Spleen (tissue), 11 donors: ENCODE results near the gene FBXO40. TPM values are rescaled to one million over a fixed set of nuclear protein-coding genes. Genes with fewer than 3 reads are reported as not detected.
A peak's percentile ranks its signal among the peaks of the same experiment; 100 is the strongest.

ENCODE experiments used
- DNase-seq: peaks from one replicate; pipeline ENCODE4 v3.0.0-alpha.2; 2020
- H3K27ac ChIP-seq, 8 donors: fragments of 200-600 bp; sonication (generic) in 7 of 8; 1 replicate in 4 of 8; 2 replicates in 4 of 8; pipeline versions ENCODE4 v1.5.0 to v1.8.0; 2016 to 2021; ENCODE audit warnings: inconsistent platforms in 4 of 8, mild to moderate bottlenecking in 4 of 8, moderate library complexity in 1 of 8
- H3K27me3 ChIP-seq, 7 donors: fragments of 200-600 bp; sonication (generic) in 6 of 7; replicated peaks in 1 of 7; 1 replicate in 4 of 7; 2 replicates in 3 of 7; pipeline versions ENCODE4 v1.5.0 to v1.8.0; 2016 to 2021; ENCODE audit warnings: inconsistent platforms in 3 of 7, mild to moderate bottlenecking in 1 of 7
- H3K36me3 ChIP-seq, 6 donors: fragments of 200-600 bp; sonication (generic) in 5 of 6; 1 replicate in 4 of 6; 2 replicates in 2 of 6; pipeline versions ENCODE4 v1.5.0 to v1.8.0; 2016 to 2021; ENCODE audit warnings: inconsistent platforms in 2 of 6
- H3K4me1 ChIP-seq, 6 donors: fragments of 200-600 bp; sonication (generic) in 5 of 6; 1 replicate in 3 of 6; 2 replicates in 3 of 6; pipeline versions ENCODE4 v1.5.0 to v1.8.0; 2016 to 2021; ENCODE audit warnings: inconsistent platforms in 3 of 6
- H3K4me3 ChIP-seq, 8 donors: fragments of 200-600 bp; sonication (generic) in 7 of 8; 1 replicate in 4 of 8; 2 replicates in 4 of 8; pipeline versions ENCODE4 v1.5.0 to v1.8.0; 2016 to 2021; ENCODE audit warnings: inconsistent platforms in 4 of 8, mild to moderate bottlenecking in 4 of 8, moderate library complexity in 2 of 8
- H3K9me3 ChIP-seq, 8 donors: fragments of 200-600 bp; sonication (generic) in 7 of 8; 1 replicate in 4 of 8; 2 replicates in 4 of 8; pipeline versions ENCODE4 v1.5.0 to v1.8.0; 2016 to 2021; ENCODE audit warnings: inconsistent platforms in 4 of 8
- POLR2A ChIP-seq, 3 donors: fragments of 450-650 bp; IDR thresholded peaks; one replicate each; pipeline ENCODE4 v1.5.1; 2017; ENCODE audit warnings: antibody characterized with exemption in 3 of 3, mild to moderate bottlenecking in 1 of 3
- POLR2AphosphoS5 ChIP-seq, 3 donors: sonication (generic); formaldehyde crosslinking; IDR thresholded peaks; one replicate each; pipeline ENCODE4 v1.5.1; 2017; ENCODE audit warnings: antibody characterized with exemption in 3 of 3
- WGBS, 5 donors: extraction: QIAGEN DNeasy Blood & Tissue Kit in 3 of 5; methylation state at CpG; one replicate each; pipeline versions ENCODE4 v1.1.5 to v1.1.7; 2013 to 2018; 5-methylcytosine and 5-hydroxymethylcytosine counted together
- intact Hi-C: fragments of 100-400 bp; cut with DNase I; formaldehyde crosslinking; loops from one replicate; pipeline ENCODE4 v1.15.0; 2023; ENCODE audit warnings: low total_unique reads
- polyA plus RNA-seq, 3 donors: library from polyadenylated mRNA; stranded (reverse); fragments of 200-250 nt; gene quantifications; one replicate each; pipeline ENCODE4 v1.2.1, GENCODE V29; 2013
- total RNA-seq, 7 donors: library from RNA; depleted of rRNA in 3 of 7; stranded (reverse); fragments of >200 nt in 3 of 7; fragmentation: NEBNext Ultra II Directional in 4 of 7; extraction: Animal tissue kit (Norgen Biotek cat#: 25700) in 4 of 7; gene quantifications; one replicate each; pipeline versions ENCODE4 v1.1.0 to v1.2.1, GENCODE V29; 2016 to 2021
- TF ChIP-seq, protein P1 (sequence below), 11 experiments: fragments of 200-600 bp in 7 of 11; fragments of 450-650 bp in 4 of 11; sonication (generic) in 4 of 11; IDR thresholded peaks in 8 of 11; conservative IDR thresholded peaks in 3 of 11; 1 replicate in 7 of 11; 2 replicates in 4 of 11; pipeline versions ENCODE4 v1.4.0 to v1.8.0; 2016 to 2021; ENCODE audit warnings: antibody characterized with exemption in 11 of 11, inconsistent platforms in 4 of 11, mild to moderate bottlenecking in 1 of 11
- donor health status: healthy with polysubstance abuse.
- donor health status: DM: no; HTN: no; CAD: no; lungs with moderate emphysema.
- donor health status: DM: no; HTN: no; CAD: no.
- donor health status: Bipolar disorder and iron deficiency.
- donor health status: healthy.
- donor health status: DM: no; HTN: no; CAD: no.
- donor health status: DM: yes; HTN: yes; CAD: no.

The FBXO40 gene
- total and polyA plus RNA-seq, 10 donors, result not detected

DNA sequence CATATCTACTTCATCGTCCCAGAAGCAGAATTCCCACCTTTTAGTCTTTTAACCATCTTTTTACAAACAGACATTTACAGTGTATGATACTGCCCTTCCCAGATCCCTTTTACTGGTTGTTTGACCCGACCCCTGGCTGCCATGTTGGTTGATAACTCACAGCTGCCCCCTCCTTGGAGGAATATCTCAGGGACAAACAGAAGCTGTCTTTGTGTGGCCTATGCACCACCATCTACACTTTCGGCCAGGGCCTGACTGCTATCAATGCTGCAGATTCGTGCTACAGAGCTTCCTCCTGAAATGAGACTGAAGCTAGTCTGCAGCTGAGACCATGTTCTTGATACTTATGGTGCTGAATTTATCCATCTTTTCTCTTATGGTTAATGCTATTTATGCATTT lies 40.8 kb upstream of the FBXO40 start:
- peak overlapping the region in 3 of 8 donors; percentile 3 to 44 (median 14) for H3K4me3 ChIP-seq
- H3K9me3 ChIP-seq, result no peaks in the 10 kb centered on the region
- 48 to 74% (median 67%) methylated on average over 4 of the region's 4 CpGs for WGBS, 5 donors
- H3K4me1 ChIP-seq, result peaks cover 0 to 13% (median 0%) of the 10 kb centered on the region in 6 donors
- H3K36me3 ChIP-seq, result no peaks in the 10 kb centered on the region
- intact Hi-C loops, result no loop called here
- peak overlapping the region in 2 of 8 donors; percentile 25 to 36 for H3K27ac ChIP-seq
- no peak for DNase-seq
- TF ChIP-seq POLR2A (IDR thresholded peaks at IDR 0.05) (no peak), POLR2AphosphoS5 (IDR thresholded peaks at IDR 0.05) (no peak)
- TF ChIP-seq, protein P1, sequence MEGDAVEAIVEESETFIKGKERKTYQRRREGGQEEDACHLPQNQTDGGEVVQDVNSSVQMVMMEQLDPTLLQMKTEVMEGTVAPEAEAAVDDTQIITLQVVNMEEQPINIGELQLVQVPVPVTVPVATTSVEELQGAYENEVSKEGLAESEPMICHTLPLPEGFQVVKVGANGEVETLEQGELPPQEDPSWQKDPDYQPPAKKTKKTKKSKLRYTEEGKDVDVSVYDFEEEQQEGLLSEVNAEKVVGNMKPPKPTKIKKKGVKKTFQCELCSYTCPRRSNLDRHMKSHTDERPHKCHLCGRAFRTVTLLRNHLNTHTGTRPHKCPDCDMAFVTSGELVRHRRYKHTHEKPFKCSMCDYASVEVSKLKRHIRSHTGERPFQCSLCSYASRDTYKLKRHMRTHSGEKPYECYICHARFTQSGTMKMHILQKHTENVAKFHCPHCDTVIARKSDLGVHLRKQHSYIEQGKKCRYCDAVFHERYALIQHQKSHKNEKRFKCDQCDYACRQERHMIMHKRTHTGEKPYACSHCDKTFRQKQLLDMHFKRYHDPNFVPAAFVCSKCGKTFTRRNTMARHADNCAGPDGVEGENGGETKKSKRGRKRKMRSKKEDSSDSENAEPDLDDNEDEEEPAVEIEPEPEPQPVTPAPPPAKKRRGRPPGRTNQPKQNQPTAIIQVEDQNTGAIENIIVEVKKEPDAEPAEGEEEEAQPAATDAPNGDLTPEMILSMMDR (IDR thresholded peaks at IDR 0.05 in 8 of 11, conservative IDR thresholded peaks at IDR 0.05 in 3 of 11), result no peak
- no peaks in the 10 kb centered on the region for H3K27me3 ChIP-seq

DNA sequence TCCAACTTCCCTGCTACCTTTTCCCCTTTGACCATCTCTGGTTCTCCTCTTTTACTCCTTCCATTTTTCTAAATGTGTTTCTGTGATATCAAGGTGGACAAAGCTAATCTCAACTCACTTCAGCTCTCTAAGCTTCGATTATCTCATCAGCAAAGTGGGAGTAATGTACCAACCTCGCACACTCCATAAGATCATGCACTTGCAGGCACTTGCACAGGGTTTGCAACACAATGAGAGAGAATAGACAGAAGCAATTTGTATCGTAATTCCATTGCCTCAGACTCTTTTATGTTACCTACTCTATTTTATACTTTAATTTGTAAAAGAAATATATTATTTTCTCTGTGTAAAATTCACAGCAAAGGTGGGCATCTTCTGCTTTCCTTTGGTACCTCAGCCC lies 40.4 kb upstream of the FBXO40 start:
- Histone ChIP-seq H3K4me1 (peaks cover 0 to 13% (median 0%) of the 10 kb centered on the region in 6 donors), H3K27me3 (peaks cover 0 to 3% (median 0%) of the 10 kb centered on the region in 7 donors), H3K4me3 (no peak overlapping the region), H3K27ac (no peak overlapping the region), H3K9me3 (no peaks in the 10 kb centered on the region), H3K36me3 (no peaks in the 10 kb centered on the region)
- no peak for TF ChIP-seq POLR2A (IDR thresholded peaks at IDR 0.05)
- TF ChIP-seq, protein P1 (IDR thresholded peaks at IDR 0.05 in 8 of 11, conservative IDR thresholded peaks at IDR 0.05 in 3 of 11), result no peak
- no peak for TF ChIP-seq POLR2AphosphoS5 (IDR thresholded peaks at IDR 0.05)
- no peak for DNase-seq
- WGBS, 5 donors, result 87 to 95% (median 90%) methylated on average over 3 of the region's 3 CpGs
- intact Hi-C loops, result no loop called here

DNA sequence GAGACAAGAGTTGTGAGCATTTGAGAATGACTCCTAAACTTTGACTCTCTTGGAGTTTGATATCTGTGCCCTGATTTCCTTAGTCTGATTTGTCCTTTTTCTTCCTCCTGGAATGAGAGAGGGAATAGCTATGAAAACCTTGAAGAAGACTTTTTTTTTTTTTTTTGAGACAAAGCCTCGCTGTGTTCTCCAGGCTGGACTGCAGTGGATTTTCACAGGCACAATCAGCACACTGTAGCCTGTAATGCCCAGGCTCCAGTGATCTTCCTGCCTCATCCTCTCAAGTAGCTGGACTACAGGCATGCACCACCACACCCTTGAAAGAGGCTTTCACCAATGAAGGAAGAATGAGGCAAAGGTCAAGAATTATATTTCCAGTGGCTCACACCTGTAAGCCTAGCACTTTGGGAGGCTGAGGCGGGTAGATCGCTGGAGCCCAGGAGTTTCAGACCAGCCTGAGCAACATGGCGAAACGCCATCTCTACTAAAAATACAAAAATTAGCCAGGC lies 35.7 kb upstream of the FBXO40 start:
- Histone ChIP-seq H3K9me3 (no peaks in the 10 kb centered on the region), H3K27me3 (peaks cover 0 to 8% (median 0%) of the 10 kb centered on the region in 7 donors), H3K27ac (no peak overlapping the region), H3K4me3 (no peak overlapping the region), H3K4me1 (no peaks in the 10 kb centered on the region), H3K36me3 (no peaks in the 10 kb centered on the region)
- 85 to 98% (median 96%) methylated on average over 5 of the region's 5 CpGs for WGBS, 5 donors
- no peak for DNase-seq
- intact Hi-C loops, result no loop called here
- no peak for TF ChIP-seq POLR2A (IDR thresholded peaks at IDR 0.05)
- TF ChIP-seq, protein P1 (IDR thresholded peaks at IDR 0.05 in 8 of 11, conservative IDR thresholded peaks at IDR 0.05 in 3 of 11), result no peak
- TF ChIP-seq POLR2AphosphoS5 (IDR thresholded peaks at IDR 0.05), result no peak

DNA sequence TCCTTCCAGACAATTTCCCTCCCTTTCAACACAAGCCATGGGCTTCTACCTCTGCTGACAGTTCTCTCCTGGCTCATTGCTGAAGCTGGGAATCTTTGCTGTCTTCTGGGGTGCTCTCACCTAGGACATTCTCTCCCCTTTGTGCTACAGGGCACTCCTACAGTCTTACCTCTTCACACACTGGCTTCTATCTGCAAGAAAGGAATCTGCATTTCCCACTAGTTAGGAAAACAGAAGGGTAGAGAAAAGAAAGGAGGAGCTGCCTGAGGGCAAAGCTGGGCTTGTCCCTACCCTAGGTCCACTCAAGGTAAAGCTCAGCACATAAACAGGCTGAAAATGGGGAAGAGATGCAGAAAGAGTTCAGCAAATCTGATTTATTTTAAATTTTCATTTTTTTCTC lies 31.0 kb upstream of the FBXO40 start:
- Histone ChIP-seq H3K27ac (no peak overlapping the region), H3K27me3 (peaks cover 0 to 8% (median 0%) of the 10 kb centered on the region in 7 donors), H3K9me3 (no peaks in the 10 kb centered on the region), H3K36me3 (no peaks in the 10 kb centered on the region), H3K4me3 (no peak overlapping the region), H3K4me1 (no peaks in the 10 kb centered on the region)
- TF ChIP-seq, protein P1 (IDR thresholded peaks at IDR 0.05 in 8 of 11, conservative IDR thresholded peaks at IDR 0.05 in 3 of 11), result no peak
- no peak for TF ChIP-seq POLR2A (IDR thresholded peaks at IDR 0.05)
- no peak for DNase-seq
- intact Hi-C loops, result no loop called here
